ENCODE data around the gene KCNMA1.

KCNMA1 gene

DNA sequence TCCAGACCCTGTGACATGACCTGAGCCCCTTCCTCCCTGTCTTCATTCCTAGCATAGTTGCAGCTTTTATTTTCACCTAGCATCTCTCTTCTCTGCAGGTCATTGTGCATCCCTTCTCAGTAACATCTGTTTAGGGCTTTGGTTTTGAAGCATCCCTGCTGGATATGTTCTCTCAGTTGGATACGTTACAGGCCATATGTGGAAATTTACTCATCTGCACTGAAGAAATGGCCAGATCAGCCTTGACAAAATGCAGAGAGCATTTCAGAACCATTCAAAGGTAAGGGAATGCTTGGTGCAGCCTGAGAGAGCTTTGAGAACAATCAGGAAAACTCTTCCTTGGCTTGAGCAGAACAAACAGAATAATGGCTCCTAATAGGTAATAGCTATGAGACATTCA is 647.0 kb downstream of the KCNMA1 start:
- no peak for DNase-seq

DNA sequence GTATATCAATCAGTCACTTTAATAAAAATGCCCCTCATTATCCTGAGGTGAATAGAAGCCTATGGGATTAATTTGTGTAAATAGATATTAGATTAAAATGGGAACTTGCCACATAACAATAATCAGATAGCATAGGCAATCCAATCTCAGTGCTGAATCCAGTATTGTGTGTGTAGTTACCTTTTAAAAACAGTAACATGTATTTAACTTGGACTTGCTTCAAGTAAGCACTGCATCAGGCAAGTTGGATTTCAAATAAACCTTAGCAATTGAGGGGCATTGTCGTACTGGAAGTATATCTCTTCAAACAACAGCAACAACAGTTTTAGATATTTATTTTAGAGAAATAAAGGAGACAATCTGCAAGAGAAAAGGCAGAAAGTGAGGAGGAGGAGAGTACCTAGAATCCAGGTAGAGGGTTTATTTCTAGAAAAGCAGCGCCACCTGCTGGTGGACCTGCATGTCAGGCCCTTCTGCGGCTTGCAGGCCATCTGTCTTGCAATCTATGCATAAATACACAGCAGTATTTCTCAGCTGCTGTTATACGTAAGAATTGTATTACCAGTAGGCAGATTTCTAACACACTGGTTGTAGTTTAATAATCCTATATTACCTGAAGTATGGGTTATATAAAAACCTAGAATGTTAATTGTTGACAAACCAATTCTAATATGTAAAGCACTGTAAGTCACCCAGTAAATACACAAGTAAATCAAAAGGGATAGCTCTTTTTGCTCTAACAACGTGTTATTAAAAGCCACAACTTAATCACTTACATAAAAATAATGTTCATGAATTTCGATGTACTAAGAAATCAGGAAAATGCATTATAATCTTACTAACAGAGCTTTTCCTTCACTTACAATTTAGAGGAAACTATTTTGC is 652.8 kb downstream of the KCNMA1 start:
- DNase-seq: peak; percentile 69

DNA sequence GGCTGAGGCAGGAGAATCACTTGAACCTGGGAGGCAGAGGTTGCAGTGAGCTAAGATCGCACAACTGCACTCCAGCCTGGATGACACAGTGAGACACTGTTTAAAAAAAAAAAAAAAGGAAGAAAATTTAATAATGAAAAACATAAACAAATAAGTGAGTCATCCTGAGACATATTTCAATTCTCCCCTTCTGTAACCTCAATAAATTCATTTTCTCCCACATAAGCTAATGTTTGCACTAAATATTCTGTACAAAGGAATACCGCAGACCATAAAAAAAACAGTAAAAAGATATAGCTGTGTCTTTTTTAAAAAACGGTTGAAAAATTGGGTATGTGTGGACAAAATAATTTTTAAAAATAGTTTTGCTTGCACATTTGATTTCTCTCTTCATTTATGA is 654.0 kb downstream of the KCNMA1 start:
- DNase-seq: no peak

DNA sequence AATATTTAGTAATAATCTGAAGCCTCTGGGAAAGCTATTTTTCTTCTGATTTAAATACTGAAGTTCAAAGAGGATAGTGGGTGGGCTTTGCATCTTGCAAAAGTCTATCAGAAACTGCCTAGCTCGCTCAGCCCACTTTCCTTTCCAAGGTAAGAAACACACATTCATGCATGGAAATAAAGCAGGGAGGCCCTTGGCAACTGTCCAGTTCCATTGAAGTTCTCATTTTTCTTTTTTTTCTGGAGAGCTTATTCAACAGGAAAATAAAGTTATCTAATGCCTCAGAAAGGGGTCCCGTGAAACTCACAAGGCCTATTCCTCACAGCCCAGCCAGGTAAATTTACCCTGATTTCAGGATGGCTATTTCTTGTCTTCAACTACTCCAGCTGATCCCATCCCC is 654.9 kb downstream of the KCNMA1 start:
- DNase-seq: no peak

DNA sequence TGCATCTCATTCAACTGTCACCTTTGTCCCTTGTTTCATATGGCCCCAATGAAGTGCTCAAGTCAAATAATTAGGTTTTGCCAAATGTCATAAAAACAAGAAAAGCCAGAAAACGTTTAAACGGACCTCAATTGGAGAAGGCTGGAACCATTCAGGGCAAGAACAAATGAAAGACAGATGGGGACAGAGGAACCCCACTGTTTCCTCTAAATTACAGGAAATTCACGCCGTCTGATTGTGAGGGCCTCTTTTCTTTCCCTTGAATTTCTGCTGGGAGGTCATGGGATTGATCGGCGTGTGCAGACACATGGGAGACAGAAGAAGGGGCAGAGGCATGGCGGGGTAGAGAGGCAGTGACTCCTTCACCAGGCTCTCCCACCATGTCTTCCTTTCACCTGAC is 656.4 kb downstream of the KCNMA1 start:
- DNase-seq: no peak

DNA sequence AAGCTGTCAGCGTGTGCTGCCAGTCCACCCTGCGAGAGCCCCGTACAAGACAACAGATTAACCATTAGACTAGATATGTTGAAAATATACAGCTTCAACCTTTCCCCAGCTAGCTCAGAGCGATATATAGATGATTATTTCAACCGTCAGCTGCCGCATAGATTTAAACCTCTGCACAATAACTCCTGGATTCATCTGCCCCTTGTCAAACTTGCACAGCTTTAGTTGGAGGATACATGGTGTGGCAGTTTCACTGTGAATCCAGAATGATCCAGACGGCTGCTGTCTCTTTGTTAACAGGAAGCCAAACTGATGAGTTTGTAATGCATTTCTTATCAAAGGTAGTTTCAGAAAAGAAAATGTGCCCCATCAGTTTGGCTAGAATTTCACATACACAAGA is 659.7 kb downstream of the KCNMA1 start:
- DNase-seq: no peak

DNA sequence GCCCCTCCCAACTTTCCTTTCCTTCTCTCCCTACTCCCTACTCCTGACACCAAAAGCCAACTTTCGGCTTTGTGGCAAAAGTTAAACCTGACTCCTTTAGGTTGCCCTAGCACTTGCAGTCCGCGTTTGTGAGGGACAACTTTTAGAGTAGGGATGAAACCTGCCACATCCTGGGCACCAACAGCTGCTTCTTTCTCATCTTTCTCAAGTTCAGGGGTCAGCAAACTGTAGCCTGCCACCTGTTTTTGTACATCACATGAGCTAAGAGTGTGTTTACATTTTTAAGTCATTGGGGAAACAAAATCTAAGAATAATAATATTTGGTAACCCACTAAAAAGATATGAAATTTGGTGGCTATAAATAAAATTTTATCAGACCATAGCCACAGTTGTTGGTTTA is 660.6 kb downstream of the KCNMA1 start:
- no peak for DNase-seq

DNA sequence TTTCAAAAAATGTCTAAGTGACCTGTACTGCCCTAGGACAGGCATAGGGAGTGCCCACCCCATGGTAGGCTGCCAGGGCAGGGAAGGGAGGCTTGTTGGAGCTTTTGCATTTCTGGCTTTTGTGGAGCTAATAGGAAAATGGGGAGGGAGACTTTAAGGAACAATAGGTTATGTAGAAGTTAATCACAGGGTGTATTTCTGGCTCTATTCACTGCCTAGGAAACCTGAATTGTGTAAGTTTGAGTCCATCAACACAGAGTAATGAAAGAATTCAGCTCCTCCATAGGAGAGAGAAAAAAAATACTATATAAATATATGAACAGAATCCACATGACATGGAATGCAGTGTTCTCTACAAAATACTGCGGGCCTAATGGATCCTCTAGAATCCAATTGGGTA is 661.5 kb downstream of the KCNMA1 start:
- no peak for DNase-seq

DNA sequence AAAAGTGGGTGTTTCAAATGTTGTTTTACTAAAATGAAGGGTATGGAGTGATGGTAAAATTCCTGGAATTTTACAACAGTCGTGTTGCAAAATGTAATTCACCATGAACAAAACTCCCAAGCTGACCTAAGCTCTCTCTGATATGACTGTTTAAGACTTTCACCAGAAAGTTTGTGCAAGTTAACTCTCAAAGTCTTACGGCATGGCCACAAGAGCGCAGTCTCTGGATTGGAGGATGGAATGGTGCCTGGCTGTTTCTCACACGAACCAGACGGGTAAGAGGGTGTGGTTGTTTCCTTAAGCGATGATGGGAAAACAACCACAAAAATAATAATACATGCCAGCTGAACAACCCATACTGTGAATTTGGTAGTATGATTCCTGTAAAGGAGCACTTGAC is 662.5 kb downstream of the KCNMA1 start:
- no peak for DNase-seq

DNA sequence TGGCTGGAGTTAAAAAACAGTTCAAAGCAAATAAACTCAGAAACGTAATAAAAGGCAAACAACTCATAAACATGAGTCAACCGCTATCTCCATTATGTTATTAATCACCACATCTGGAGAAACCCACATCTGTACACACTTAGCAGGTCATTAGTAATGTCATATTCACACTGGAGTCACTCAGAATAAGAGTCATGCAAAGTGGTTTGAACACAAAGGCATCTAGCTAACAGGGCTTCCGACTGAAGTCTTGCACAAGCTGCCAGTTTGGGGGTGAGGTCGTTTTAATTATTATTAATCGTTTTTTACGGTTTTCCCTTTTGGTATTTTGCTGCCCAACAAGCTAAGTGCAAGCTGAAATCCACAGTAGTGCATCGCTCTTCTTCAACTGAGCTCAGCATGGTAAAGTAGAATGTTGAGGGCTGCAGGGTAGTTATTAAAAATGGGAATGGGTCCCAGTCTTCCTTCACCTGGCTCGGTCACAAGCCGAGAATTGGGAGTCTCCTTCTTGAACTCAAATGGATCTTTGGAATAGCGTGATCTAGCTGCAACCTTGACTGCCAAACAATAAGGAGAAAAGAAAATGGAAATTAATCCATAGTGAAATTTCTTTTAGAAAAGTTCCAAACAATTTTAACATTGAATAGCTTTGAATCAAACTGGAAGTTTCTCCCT is 663.5 kb downstream of the KCNMA1 start:
- DNase-seq: no peak

DNA sequence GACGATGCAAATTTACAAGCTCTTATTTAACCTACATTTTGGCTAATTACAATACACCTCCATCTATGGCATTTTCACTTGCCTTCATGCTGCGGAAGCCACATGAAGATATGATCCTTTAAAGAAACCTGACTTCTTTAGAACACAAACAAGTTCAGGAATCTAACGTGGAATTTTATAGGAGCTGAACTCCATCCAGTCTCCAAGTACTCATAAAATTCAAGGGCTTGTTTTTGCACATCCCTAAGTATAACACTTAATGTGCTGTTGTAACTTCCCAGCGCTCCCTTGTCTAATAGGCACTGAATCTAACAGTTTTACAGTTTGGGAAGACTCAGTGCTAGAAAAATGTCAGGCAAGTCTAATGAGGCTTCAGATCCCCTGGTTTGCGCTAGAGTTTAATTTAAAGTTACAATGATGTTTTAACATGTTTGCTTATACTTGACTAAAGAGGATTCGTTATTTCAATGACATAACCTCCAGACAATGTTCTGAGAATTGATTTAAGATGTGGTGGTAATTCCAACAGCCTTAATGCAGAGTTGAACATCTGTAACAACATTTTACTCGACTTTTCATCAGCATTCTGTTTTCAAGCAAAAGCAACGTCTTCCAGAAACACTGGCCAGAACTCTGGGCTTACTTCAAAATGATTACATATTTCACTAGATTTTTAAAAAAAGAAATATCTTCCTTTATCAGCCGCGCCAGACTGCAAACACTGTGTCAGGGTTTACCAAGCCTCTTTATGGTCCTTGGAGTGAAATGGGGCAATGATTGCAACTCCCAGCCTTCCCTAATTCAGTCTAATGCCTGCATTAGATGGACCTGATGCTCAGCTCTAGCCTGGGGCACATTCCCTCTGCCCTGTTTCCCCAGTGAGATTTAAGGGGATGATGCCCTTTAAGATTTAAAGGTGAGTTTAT is 664.3 kb downstream of the KCNMA1 start:
- no peak for DNase-seq

DNA sequence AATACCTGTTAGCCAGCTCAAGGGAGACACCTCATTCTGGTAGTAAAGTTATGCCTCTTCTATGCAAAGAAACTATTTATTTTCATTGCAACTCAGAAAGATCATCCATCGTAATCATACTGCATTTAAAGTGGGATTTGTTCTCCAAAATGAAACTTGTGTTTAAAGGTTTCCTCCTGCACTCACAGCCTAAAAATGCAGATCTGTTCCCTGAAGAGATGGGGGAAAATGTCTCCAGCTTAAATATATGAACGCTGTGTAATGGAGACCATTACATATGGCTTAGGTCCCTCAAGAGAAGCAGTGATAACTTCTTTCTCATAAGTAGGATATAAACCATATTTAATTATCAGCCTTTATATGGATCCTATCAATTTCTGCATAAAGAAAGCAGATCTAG is 665.1 kb downstream of the KCNMA1 start:
- no peak for DNase-seq

DNA sequence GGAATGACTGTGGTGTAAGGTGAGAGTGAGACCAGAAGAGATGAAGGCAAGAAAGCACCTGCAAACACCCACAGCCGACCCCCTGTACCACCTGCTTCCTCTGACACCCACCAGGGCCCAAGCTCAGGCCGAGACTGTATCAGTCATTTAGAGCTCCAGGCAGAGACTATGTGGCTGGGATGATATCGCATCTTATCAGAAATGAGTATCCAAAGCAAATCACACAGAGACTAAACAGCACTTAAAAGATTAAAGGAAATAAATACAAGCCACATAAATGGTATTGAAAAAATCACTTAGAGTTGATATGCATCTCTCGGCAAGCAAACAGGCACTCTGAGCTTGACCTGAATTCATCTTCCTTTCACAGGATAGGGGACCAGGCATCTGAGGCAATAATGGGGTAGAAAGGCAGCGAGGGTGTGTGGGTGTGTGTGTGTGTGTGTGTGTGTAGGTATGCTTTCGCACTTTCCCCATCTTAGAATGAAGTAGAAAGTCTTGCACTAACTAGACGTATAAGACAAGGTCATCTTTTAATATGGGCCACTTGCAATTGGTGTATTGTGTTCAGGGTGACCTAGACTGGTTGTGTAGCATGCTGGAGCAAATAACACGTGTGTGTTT is 665.9 kb downstream of the KCNMA1 start:
- no peak for DNase-seq

DNA sequence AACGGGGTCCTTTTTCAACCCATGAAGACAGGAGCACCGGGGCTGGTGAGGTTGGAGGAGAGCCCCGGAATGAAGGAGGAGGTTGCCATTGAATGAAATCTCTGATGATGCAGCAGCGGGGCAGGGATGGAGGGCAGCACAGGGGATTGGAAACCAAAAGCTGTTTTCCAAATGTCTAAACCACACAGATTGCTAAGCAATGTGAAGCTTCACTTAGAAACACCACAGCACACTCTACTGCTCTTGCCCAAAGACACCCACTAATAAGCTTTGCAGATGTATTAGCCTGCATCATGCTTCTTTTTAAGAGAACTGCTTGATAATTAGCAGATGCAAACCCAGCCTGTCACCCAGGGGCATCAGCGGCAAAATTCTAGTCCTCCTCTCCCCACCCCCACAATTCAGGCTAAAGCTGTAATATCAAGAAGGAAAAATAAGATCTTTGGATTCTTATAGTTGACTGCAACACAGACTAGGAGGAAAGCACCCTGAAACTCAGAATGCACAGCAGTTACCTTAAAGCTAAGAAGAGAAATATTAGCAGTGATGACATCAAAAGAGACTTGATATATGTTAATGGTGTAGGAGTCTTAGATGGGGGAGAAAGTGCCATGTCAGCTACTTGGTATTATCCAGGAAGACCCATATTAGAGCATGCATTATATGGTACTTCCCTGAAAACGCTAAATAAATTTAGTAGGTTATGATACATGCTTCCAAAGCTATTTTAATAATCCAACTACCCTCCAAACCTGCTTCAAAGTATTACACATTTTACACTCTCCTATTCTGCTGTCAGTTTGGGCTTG is 666.7 kb downstream of the KCNMA1 start:
- DNase-seq: no peak

DNA sequence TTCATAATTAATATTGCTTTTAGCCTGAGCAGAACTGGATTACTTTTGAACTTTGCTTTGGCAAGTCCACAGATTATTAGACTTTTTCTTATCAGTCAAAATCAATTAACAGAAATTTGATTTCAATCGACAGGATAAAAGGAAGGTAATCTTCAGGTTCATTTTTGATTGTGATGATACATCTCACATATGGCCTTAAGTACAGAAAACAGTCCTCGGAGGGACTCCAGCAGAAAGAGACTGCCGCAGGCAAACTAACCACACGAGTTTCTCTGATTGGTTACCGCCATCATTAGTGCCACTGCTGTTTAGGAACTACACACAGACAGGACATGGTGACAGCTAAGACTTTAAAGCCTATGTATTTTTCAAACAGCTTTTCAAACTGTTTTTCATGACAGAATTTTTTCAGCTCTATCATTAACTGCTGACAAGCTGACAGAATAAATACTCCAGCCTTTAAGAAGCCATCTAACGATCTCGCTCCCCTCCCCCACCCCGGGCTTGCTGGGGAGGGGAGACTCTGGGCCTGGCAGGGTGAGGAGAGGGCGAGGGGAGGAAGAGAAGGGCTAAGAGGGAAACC is 668.2 kb downstream of the KCNMA1 start:
- DNase-seq: no peak

DNA sequence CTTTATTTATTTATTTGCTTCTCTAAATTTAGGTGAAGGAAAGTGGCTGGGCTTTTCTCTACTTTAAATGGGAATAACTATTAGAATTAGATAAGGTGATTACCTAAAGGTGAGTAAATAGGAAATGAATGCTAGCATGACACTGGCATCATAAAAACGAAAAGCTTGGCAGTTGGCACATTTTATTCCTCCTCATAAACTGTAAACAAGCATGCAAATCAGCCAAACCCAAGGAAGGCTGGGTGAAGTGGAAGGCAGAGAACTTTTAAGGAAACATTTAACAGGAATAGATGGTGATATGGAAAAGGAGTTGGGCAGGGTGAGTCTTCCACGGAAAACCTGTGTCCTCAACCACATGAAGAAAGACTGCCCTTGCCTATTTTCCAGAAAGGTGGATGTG is 669.1 kb downstream of the KCNMA1 start:
- DNase-seq: no peak

DNA sequence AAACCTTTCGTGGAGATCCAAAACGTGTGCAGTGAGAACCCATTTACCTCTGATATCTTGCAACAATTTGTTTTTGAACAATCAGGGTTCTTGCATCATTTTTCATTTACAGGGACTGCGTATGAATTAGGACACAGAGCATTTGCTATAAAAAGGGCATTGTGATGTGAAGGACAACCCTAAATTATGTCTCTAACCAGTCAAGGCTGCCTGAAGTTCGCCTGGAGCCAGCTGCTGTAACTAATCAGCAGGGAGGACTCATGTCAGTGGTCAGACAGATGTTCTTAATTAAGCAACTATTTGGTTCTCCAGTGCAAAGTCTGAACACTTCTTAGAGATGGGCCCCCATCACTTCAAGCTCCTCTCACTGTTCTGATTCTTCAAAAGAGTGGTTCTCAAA is 674.8 kb downstream of the KCNMA1 start:
- no peak for DNase-seq

DNA sequence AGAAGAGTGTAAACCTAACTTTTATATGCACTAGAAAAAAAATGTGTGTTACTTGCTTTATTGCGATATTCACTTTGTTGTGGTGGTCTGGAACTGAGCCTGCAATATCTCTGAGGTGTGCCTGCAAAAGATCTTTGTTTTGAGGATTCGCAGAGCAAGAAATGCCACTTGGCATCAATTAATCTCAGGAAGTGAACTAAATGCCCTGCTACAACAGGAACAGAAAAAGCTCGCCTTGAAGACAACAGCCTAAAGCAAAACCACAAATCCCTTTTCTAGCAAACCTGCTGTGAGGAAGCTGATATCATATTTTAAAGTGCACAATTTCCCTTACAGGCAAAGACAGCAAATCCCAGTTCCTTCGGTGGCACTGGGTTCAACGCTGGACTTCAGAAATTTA is 675.8 kb downstream of the KCNMA1 start:
- no peak for DNase-seq

DNA sequence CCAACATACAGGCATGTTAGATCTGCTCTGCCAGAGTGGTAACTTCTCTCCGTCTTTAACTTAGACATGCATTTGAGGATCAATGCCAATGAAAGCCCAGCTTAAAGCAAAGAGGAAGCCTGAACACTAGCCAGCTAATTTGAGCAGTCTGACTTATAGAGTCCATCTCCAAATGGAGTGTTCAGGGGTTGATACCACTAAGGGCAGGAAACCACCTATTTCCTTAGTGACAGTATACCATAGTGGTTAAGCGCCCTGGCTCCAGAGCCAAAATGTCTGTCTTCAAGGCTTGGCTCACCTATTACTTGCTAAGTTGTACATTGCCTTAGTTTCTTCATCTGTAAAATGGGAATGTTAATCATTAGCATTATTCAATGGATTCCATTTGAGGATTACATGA is 678.5 kb downstream of the KCNMA1 start:
- DNase-seq: no peak

DNA sequence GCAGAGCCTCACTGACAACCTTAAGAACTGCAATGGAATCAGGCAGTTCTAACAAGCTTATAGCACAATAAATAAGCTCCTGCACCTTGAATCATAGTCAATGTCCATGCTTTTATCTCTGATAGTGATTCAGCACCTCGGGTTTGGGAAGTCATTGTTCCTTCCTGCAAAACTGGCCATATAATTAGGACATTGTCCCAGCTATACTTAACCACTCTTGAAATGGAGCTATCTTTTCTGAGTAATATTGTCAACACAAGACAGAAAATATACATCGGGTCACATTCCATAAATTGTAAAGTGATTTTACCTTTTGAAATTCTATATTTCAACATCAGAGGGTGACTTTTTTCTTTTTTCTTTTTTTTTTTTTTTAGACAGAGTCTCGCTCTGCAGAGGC is 682.8 kb downstream of the KCNMA1 start:
- DNase-seq: no peak

DNA sequence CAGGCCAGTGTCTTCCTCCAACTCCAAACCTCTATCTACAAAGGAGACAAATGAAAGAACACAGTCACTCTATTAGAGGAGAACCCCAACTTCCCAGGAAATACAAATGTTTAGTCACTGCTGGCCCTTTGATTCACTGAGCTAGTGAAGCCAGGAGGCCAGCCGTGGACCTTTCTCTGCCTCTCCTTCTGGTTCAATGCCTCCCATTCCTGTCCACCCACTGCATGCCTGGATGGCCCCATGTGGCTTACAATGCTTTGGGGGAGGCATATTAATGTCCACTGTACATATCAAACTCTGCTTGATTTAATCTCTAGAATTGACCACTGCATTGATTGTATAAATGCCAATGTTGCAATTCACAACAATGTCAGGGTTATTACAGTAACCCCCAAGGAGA is 687.3 kb downstream of the KCNMA1 start:
- no peak for DNase-seq

DNA sequence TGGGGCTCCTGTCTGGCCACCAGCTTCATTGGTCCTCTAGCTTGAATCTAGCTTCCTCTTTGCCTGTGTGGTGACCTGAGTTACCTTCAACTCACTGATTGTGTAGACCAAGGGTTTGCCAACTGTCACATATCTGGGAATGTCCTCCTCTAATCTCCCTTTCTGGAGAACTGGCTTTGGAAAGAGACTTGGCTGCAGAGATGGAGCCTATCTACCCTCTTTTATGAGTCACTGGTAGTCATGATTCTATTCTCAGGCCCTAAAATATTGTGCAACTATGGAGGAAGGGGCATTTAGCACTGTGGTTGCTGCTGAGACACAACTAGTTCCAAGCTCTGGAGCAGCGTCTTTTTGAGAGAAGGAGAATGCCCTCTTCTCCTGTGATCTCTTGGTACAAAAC is 691.3 kb downstream of the KCNMA1 start:
- no peak for DNase-seq

Data from activated gamma-delta T cell treated with Interleukin-2 at 50 U/mL for 16 hours (primary cell).